ENCODE results near the gene ODR4.
"Not testable (repeated sequence)": the region's sequence is repeated elsewhere in the genome, so short reads cannot be mapped to it uniquely, and the experiment has no call there.

Gene ODR4

GRCh38 chr1:186374303-186375151, 1.1 kb upstream of the ODR4 start:
- TF ChIP-seq, protein P1, sequence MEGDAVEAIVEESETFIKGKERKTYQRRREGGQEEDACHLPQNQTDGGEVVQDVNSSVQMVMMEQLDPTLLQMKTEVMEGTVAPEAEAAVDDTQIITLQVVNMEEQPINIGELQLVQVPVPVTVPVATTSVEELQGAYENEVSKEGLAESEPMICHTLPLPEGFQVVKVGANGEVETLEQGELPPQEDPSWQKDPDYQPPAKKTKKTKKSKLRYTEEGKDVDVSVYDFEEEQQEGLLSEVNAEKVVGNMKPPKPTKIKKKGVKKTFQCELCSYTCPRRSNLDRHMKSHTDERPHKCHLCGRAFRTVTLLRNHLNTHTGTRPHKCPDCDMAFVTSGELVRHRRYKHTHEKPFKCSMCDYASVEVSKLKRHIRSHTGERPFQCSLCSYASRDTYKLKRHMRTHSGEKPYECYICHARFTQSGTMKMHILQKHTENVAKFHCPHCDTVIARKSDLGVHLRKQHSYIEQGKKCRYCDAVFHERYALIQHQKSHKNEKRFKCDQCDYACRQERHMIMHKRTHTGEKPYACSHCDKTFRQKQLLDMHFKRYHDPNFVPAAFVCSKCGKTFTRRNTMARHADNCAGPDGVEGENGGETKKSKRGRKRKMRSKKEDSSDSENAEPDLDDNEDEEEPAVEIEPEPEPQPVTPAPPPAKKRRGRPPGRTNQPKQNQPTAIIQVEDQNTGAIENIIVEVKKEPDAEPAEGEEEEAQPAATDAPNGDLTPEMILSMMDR (IDR thresholded peaks at IDR 0.05; ENCODE audit: borderline replicate concordance, insufficient read depth, low read depth, low read length): no peak
- H3K4me3 ChIP-seq (ENCODE audit: low read depth, low read length): peak overlapping the region; percentile 95

DNA sequence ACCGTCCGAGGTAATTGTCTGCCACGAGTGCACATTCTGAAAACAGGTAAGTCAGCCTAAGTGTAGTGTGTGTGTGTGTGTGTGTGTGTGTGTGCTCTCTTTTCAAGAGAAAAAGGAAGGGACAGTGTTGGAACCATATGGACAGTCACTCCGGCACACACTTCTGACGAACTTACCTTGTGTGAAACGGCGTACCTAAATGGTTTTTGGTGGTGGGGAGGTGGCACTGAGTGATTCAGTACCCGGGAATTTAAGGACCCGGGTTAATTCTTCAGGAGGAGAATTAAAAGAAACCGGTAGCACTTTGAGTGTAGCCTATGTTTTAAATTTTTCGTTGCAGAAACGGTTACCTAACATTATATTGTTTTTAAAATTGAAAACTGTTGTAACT, 286 bp downstream of the ODR4 start:
- TF ChIP-seq, protein P1 (IDR thresholded peaks at IDR 0.05; ENCODE audit: borderline replicate concordance, insufficient read depth, low read depth, low read length): no peak
- peak overlapping the region; percentile 95 for H3K4me3 ChIP-seq (ENCODE audit: low read depth, low read length)

DNA sequence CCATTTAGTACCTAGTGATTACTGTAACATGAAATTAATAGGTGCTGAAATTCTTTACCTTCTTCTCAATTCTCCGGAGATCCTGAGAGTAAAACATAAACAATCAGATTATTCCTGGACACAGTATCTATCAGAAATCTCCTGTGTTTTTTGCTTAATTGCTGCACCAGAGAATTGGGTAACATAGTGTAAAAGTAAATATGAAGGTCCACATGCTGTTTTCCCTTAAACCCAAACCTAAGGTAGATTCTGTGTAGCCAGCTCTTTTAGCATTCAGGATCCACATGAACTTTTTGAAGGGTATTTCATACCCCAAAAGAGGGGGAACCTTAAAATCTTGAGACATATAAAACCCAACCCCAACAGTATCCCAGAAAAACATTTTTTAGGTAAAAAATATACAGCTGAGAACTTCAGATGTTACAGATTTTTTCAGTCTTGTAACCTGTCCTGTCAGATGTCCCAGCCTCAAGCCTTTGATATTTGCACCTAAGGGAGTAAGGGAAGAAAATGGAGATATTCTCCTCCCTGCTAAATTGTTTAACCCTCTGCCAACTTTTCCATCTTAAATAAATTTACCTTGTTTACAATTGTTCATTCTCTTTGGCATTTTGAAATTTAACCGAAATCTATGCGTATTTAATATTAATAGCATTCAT, 11.2 kb downstream of the ODR4 start:
- no peak overlapping the region for H3K4me3 ChIP-seq (ENCODE audit: low read depth, low read length)
- TF ChIP-seq, protein P1 (IDR thresholded peaks at IDR 0.05; ENCODE audit: borderline replicate concordance, insufficient read depth, low read depth, low read length): no peak

DNA sequence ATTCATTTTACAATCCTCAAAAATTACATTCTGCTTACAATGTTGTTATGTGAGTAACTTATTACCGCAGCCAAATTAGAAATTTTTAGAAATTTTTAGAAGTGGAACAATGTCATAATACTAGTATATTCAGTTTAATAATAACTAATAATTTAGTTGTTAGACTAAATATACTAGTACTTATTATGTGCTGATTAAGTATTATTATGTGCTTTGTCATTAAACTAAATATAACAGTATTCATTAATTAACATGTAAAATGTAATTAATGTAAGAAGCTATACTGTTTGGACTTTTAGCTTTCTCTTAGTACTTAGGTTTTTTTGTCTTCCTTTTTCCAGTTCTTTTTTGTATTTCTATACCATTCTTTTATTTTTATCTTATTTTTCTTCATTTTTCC, 15.3 kb downstream of the ODR4 start:
- TF ChIP-seq, protein P1 (IDR thresholded peaks at IDR 0.05; ENCODE audit: borderline replicate concordance, insufficient read depth, low read depth, low read length): no peak
- no peak overlapping the region for H3K4me3 ChIP-seq (ENCODE audit: low read depth, low read length)

GRCh38 chr1:186391841-186392240, 16.2 kb downstream of the ODR4 start:
- TF ChIP-seq, protein P1 (IDR thresholded peaks at IDR 0.05; ENCODE audit: borderline replicate concordance, insufficient read depth, low read depth, low read length): no peak
- H3K4me3 ChIP-seq (ENCODE audit: low read depth, low read length): no peak overlapping the region

- H3K4me3 ChIP-seq (ENCODE audit: low read depth, low read length): not testable (repeated sequence)
Observed at GRCh38 chr1:186392711-186393110, 17.1 kb downstream of the ODR4 start.

DNA sequence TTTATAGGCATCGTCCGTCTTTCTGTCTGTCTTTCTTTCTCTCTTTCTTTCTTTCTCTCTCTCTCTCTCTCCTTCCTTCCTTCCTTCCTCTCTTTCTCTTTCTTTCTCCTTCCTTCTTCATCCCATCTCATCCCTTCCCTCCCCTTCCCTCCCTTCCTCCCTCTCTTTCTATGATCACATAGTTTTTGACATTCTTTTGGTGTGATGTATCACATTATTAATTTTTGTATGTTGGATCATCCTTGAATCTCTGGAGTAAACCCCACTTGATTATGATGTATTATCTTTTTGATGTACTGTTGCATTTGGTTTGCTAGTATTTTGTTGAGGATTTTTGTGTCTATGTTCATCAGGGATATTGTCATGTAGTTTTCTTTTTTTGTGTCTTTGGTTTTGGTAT, 25.8 kb downstream of the ODR4 start:
- not testable (repeated sequence) for H3K4me3 ChIP-seq (ENCODE audit: low read depth, low read length)

DNA sequence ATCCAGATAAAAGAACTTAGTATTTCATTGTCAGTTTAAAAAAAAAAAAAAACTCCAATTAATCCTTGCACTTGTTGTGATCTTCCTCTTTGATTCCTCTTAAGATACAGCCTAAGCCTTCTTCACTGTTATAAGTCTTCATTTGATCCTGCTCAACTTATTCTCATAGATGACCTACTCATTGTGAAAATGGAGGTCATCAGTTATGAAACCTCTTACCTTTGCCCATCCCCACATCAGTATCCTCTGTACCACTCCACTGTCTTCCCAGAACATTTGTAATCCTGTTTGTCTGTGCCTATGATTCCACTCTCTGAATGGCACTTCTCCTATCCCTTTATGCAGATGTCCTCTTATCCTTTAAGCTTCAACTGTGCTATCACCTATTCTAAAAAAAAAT, 28.0 kb downstream of the ODR4 start:
- no peak overlapping the region for H3K4me3 ChIP-seq (ENCODE audit: low read depth, low read length)
- TF ChIP-seq, protein P1 (IDR thresholded peaks at IDR 0.05; ENCODE audit: borderline replicate concordance, insufficient read depth, low read depth, low read length): no peak
